ENCODE results near the gene CDCP1.
A peak's percentile ranks its signal among the peaks of the same experiment; 100 is the strongest.

CDCP1 gene

DNA sequence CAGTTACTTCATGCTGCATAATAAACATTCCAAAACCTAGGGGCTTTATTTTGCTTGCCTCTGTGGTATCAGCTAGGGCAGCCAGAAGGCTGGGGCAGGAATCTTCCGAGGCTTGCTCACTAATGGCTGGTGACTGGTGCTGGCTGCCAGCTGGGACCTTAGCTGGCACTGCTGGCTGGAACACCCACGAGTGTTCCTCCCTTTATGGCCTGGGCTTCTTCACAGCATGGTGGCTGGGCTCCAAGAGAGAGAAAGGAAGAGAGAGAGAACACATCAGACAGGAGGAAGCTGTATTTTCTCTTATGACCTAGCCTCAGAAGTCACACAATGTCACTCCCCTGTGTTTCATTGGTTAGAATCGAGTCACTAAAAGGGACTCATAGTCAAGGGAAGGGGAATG lies 23.9 kb upstream of the CDCP1 start:
- no peak for DNase-seq (ENCODE audit: low read depth, low spot score)
- no peaks in the 10 kb centered on the region for H3K36me3 ChIP-seq (ENCODE audit: control insufficient read depth, insufficient read depth, low read length)
- H3K27me3 ChIP-seq (ENCODE audit: control insufficient read depth, insufficient read depth, low read length): no peaks in the 10 kb centered on the region
- H3K4me3 ChIP-seq (ENCODE audit: low read length): no peak overlapping the region
- no peaks in the 10 kb centered on the region for H3K9me3 ChIP-seq (ENCODE audit: control insufficient read depth, insufficient read depth, low read length)
- H3K27ac ChIP-seq (ENCODE audit: low read length): no peak overlapping the region
- H3K4me1 ChIP-seq (ENCODE audit: control insufficient read depth, insufficient read depth, low read length): peaks cover 2% of the 10 kb centered on the region
- no CpG with 5 or more reads among the region's 3 CpGs for WGBS (ENCODE audit: insufficient coverage, insufficient read length)

DNA sequence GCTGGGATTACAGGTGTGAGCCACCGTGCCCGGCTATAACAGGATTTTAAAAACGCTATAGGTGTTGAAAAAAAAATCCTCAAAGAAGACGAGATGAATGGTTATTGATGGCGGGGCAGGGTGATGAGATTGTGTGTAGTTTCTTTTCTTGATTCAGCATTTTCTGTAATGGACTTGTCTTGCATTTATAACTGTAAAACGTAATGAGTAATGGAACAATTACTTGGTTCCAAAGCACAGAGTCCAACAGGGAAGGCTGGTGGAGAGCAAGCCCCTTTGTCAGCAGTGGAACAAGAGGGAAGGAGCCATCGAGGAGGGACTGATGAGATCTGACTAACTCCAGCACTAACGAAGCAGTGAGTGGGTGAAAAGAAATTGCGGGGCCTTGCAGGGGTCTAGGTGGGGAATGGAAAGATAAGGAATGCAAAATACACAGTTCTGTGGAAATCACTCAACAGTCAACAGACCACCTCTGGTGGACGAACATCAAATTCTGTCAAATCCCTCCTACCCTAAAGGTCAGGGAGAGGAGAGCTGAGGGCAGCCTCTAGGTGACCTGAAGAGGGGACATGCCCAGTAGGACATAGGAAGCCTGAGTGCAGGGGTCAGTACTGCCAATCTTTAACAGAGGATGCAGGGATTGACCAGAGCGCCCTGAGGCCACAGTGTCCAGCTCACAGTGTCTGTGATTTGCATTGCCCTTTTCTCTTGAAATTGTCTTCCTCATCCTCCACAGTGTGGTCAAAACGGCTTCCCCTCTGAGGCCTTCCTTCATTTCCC lies 23.1 kb upstream of the CDCP1 start:
- Histone ChIP-seq H3K27me3 (ENCODE audit: control insufficient read depth, insufficient read depth, low read length) (no peaks in the 10 kb centered on the region), H3K4me1 (ENCODE audit: control insufficient read depth, insufficient read depth, low read length) (peaks cover 2% of the 10 kb centered on the region), H3K4me3 (ENCODE audit: low read length) (no peak overlapping the region), H3K36me3 (ENCODE audit: control insufficient read depth, insufficient read depth, low read length) (no peaks in the 10 kb centered on the region), H3K27ac (ENCODE audit: low read length) (no peak overlapping the region), H3K9me3 (ENCODE audit: control insufficient read depth, insufficient read depth, low read length) (no peaks in the 10 kb centered on the region)
- WGBS (ENCODE audit: insufficient coverage, insufficient read length): no CpG with 5 or more reads among the region's 12 CpGs
- DNase-seq (ENCODE audit: low read depth, low spot score): no peak

- Histone ChIP-seq H3K36me3 (ENCODE audit: control insufficient read depth, insufficient read depth, low read length) (no peaks in the 10 kb centered on the region), H3K4me3 (ENCODE audit: low read length) (no peak overlapping the region), H3K4me1 (ENCODE audit: control insufficient read depth, insufficient read depth, low read length) (peaks cover 2% of the 10 kb centered on the region), H3K27me3 (ENCODE audit: control insufficient read depth, insufficient read depth, low read length) (no peaks in the 10 kb centered on the region), H3K27ac (ENCODE audit: low read length) (no peak overlapping the region), H3K9me3 (ENCODE audit: control insufficient read depth, insufficient read depth, low read length) (no peaks in the 10 kb centered on the region)
- WGBS (ENCODE audit: insufficient coverage, insufficient read length): no CpG with 5 or more reads among the region's 4 CpGs
- no peak for DNase-seq (ENCODE audit: low read depth, low spot score)
These were observed 22.3 kb upstream of the CDCP1 start for GRCh38 chr3:45168451-45168850.

DNA sequence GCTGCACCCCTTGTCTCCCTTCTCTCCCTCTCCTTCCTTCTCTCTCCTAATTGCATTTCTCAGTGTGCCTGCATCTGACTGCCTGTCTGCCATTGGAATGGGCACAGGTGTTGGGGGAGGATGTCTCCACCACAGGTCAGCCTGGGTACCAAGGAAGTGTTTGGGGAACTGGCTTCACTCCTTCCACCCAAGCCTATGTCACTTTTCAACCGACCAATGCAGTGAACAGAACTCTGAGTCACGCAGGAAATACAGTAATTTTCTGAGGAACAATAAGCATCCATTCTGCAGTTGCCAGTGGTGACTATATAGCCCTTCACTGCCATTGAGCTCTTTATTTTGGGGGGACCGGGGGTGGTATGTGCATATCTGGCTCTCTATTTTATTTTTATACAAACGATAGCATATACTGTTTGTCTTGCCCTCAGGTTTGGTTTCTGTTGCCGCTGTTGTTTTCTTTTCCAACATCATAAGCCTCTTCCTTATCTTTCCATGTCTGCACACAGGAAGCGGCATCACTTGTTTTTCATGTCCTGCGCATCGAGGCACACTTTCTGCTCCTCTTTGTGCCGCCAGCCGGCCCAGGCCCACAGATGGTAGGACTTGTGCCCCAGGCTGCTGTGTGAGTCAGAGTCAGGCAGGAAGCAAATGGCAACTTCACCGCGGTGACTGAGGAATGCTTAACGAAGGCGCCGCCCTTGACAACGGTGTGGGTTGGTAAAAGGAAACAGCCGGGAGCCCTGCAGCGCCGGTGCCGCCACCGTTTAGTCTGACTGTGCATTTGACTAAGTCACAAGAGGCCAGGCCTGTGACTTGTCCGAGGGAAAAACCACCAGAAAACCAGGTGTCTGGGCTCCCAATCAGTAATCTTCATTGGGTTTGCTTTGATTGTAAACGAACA lies 21.1 kb upstream of the CDCP1 start:
- Histone ChIP-seq H3K4me3 (ENCODE audit: low read length) (no peak overlapping the region), H3K4me1 (ENCODE audit: control insufficient read depth, insufficient read depth, low read length) (peaks cover 2% of the 10 kb centered on the region), H3K36me3 (ENCODE audit: control insufficient read depth, insufficient read depth, low read length) (no peaks in the 10 kb centered on the region), H3K27ac (ENCODE audit: low read length) (no peak overlapping the region), H3K27me3 (ENCODE audit: control insufficient read depth, insufficient read depth, low read length) (no peaks in the 10 kb centered on the region), H3K9me3 (ENCODE audit: control insufficient read depth, insufficient read depth, low read length) (no peaks in the 10 kb centered on the region)
- WGBS (ENCODE audit: insufficient coverage, insufficient read length): no CpG with 5 or more reads among the region's 23 CpGs
- peak; percentile 74 for DNase-seq (ENCODE audit: low read depth, low spot score)

GRCh38 chr3:45166321-45166879 lies 20.2 kb upstream of the CDCP1 start:
- DNase-seq (ENCODE audit: low read depth, low spot score): no peak
- Histone ChIP-seq H3K27ac (ENCODE audit: low read length) (no peak overlapping the region), H3K4me3 (ENCODE audit: low read length) (no peak overlapping the region), H3K36me3 (ENCODE audit: control insufficient read depth, insufficient read depth, low read length) (no peaks in the 10 kb centered on the region), H3K27me3 (ENCODE audit: control insufficient read depth, insufficient read depth, low read length) (no peaks in the 10 kb centered on the region), H3K9me3 (ENCODE audit: control insufficient read depth, insufficient read depth, low read length) (no peaks in the 10 kb centered on the region), H3K4me1 (ENCODE audit: control insufficient read depth, insufficient read depth, low read length) (peaks cover 2% of the 10 kb centered on the region)
- WGBS (ENCODE audit: insufficient coverage, insufficient read length): no CpG with 5 or more reads among the region's 3 CpGs

DNA sequence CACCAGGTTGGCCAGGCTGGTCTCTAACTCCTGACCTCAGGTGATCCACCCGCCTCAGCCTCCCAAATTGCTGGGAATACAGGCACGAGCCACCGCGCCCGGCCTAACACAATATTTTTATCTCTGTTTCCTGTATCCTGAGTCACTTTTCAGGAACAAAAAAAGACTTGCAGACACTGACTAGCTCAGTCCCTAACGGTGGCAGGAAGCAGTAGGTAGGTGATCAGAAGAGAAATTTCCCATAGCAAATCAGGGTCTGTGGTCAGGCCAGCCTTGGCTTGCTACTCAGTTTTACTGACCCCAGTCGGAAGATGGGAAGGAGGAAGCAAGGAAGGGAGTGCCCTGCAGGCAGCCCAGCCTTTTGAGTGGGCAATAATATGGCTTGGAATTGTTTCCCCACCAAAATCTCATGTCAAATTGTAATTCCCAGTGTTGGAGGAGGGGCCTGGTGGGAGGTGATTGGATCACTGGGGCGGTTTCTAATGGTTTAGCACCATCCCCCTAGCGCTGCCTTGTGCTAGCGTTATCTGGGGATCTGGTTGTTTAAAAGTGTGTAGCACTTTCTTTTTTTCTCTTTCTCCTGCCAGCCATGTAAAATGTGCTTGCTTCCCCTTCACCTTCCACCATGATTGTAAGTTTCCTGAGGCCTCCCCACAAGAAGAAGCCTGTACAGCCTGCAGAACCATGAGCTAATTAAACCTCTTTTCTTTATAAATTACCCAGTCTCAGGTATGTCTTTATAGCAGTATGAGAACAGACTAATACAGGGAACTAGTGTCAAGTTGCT lies 19.5 kb upstream of the CDCP1 start:
- H3K4me3 ChIP-seq (ENCODE audit: low read length): no peak overlapping the region
- peaks cover 2% of the 10 kb centered on the region for H3K4me1 ChIP-seq (ENCODE audit: control insufficient read depth, insufficient read depth, low read length)
- DNase-seq (ENCODE audit: low read depth, low spot score): no peak
- no CpG with 5 or more reads among the region's 10 CpGs for WGBS (ENCODE audit: insufficient coverage, insufficient read length)
- no peaks in the 10 kb centered on the region for H3K9me3 ChIP-seq (ENCODE audit: control insufficient read depth, insufficient read depth, low read length)
- no peak overlapping the region for H3K27ac ChIP-seq (ENCODE audit: low read length)
- no peaks in the 10 kb centered on the region for H3K27me3 ChIP-seq (ENCODE audit: control insufficient read depth, insufficient read depth, low read length)
- no peaks in the 10 kb centered on the region for H3K36me3 ChIP-seq (ENCODE audit: control insufficient read depth, insufficient read depth, low read length)

DNA sequence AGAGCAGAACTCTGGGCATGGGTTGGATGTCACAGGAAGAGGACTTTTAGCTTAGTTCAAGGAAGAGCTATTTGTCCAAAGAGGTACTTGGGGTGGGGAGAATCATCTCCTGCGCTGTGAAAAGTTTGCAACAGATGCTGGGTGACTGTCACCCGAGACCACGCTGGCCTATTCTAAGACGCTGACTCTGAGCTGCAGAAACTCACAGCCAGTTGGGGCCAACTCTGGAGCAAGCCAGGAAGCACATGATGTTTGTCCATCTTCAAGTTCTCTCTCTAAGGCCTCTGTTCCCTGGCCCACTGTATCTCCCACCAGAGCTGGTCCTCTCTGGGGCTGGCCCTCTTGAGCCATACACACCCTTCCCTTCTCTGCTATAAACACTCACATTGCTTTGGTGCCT lies 17.9 kb upstream of the CDCP1 start:
- peaks cover 2% of the 10 kb centered on the region for H3K4me1 ChIP-seq (ENCODE audit: control insufficient read depth, insufficient read depth, low read length)

DNA sequence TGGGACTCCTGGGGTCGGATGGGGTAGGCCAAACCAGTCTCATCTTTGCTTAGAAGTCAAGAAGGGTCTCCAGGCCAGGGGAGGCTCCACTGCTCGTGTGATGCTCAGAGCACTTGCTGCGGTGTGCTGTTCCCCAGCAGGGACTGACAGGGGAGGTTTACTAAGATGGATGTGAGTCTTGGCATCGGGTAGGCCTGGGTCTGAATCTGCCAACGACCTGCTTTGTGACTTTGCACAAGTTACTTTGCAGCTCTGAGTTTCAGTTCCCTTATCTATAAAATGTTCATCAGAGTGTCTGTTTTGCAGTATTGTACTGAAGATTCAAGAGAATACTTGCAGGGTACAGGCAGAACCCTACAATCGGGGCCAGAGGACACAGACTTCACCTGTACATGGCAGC lies 17.3 kb upstream of the CDCP1 start:
- H3K27ac ChIP-seq (ENCODE audit: low read length): no peak overlapping the region
- WGBS (ENCODE audit: insufficient coverage, insufficient read length): no CpG with 5 or more reads among the region's 6 CpGs
- no peaks in the 10 kb centered on the region for H3K27me3 ChIP-seq (ENCODE audit: control insufficient read depth, insufficient read depth, low read length)
- no peaks in the 10 kb centered on the region for H3K36me3 ChIP-seq (ENCODE audit: control insufficient read depth, insufficient read depth, low read length)
- H3K4me3 ChIP-seq (ENCODE audit: low read length): no peak overlapping the region
- no peak for DNase-seq (ENCODE audit: low read depth, low spot score)
- peaks cover 2% of the 10 kb centered on the region for H3K4me1 ChIP-seq (ENCODE audit: control insufficient read depth, insufficient read depth, low read length)
- no peaks in the 10 kb centered on the region for H3K9me3 ChIP-seq (ENCODE audit: control insufficient read depth, insufficient read depth, low read length)

More for the DNA sequence above, 17.9 kb upstream of the CDCP1 start:
- H3K36me3 ChIP-seq (ENCODE audit: control insufficient read depth, insufficient read depth, low read length): no peaks in the 10 kb centered on the region
- no CpG with 5 or more reads among the region's 4 CpGs for WGBS (ENCODE audit: insufficient coverage, insufficient read length)
- H3K27ac ChIP-seq (ENCODE audit: low read length): no peak overlapping the region
- DNase-seq (ENCODE audit: low read depth, low spot score): no peak
- H3K9me3 ChIP-seq (ENCODE audit: control insufficient read depth, insufficient read depth, low read length): no peaks in the 10 kb centered on the region
- H3K27me3 ChIP-seq (ENCODE audit: control insufficient read depth, insufficient read depth, low read length): no peaks in the 10 kb centered on the region
- no peak overlapping the region for H3K4me3 ChIP-seq (ENCODE audit: low read length)

- WGBS (ENCODE audit: insufficient coverage, insufficient read length): no CpG with 5 or more reads among the region's 6 CpGs
- Histone ChIP-seq H3K4me1 (ENCODE audit: control insufficient read depth, insufficient read depth, low read length) (no peaks in the 10 kb centered on the region), H3K4me3 (ENCODE audit: low read length) (no peak overlapping the region), H3K9me3 (ENCODE audit: control insufficient read depth, insufficient read depth, low read length) (no peaks in the 10 kb centered on the region), H3K27me3 (ENCODE audit: control insufficient read depth, insufficient read depth, low read length) (no peaks in the 10 kb centered on the region), H3K27ac (ENCODE audit: low read length) (no peak overlapping the region), H3K36me3 (ENCODE audit: control insufficient read depth, insufficient read depth, low read length) (no peaks in the 10 kb centered on the region)
- no peak for DNase-seq (ENCODE audit: low read depth, low spot score)
These were observed 8.5 kb upstream of the CDCP1 start for GRCh38 chr3:45154641-45155147.

All from iPS DF 6.9 (cell line).